Thymus (tissue), 11 donors: ENCODE measurements around the gene SPAG17. TPM values are rescaled to one million over a fixed set of nuclear protein-coding genes. Genes with fewer than 3 reads are reported as not detected.
"Not testable (repeated sequence)": the region's sequence is repeated elsewhere in the genome, so short reads cannot be mapped to it uniquely, and the experiment has no call there.

Source experiments
- DNase-seq, 9 donors: peaks; one replicate each; pipeline ENCODE4 v3.0.0-alpha.2; 2013; ENCODE audit warnings: low spot score in 9 of 9, low read depth in 6 of 9, missing footprints in 1 of 9
- H3K27ac ChIP-seq, 2 donors: one replicate each; pipeline ENCODE4 v1.5.1; 2013; ENCODE audit warnings: control low read depth in 1 of 2, low read depth in 1 of 2, low read length in 1 of 2, mild to moderate bottlenecking in 1 of 2, moderate library complexity in 1 of 2
- H3K27me3 ChIP-seq, 2 donors: one replicate each; pipeline ENCODE4 v1.5.1; 2013; ENCODE audit warnings: low read length in 1 of 2; ENCODE audit not compliant: control insufficient read depth in 2 of 2, insufficient read depth in 1 of 2
- H3K36me3 ChIP-seq, 2 donors: one replicate each; pipeline ENCODE4 v1.5.1; 2013; ENCODE audit warnings: low read length in 1 of 2, mild to moderate bottlenecking in 1 of 2, moderate library complexity in 1 of 2; ENCODE audit not compliant: control insufficient read depth in 2 of 2, insufficient read depth in 2 of 2
- H3K4me1 ChIP-seq, 2 donors: one replicate each; pipeline ENCODE4 v1.5.1; 2013; ENCODE audit warnings: low read length in 2 of 2; ENCODE audit not compliant: control insufficient read depth in 2 of 2, insufficient read depth in 2 of 2
- H3K4me3 ChIP-seq, 2 donors: one replicate each; pipeline ENCODE4 v1.5.1; 2013; ENCODE audit warnings: low read length in 2 of 2, control low read depth in 1 of 2, mild to moderate bottlenecking in 1 of 2
- H3K9me3 ChIP-seq, 2 donors: one replicate each; pipeline ENCODE4 v1.5.1; 2013; ENCODE audit warnings: low read length in 1 of 2, mild to moderate bottlenecking in 1 of 2; ENCODE audit not compliant: control insufficient read depth in 2 of 2, insufficient read depth in 1 of 2
- WGBS: extraction: QIAGEN DNeasy Blood & Tissue Kit; methylation state at CpG from one replicate; pipeline ENCODE4 v1.1.7; 2013; 5-methylcytosine and 5-hydroxymethylcytosine counted together
- polyA plus RNA-seq: library from polyadenylated mRNA; stranded (reverse); fragments of 200-250 nt; gene quantifications from one replicate; pipeline ENCODE4 v1.2.3, GENCODE V29; 2013
- total RNA-seq: library from RNA; stranded (reverse); fragments of 120-200 nt; gene quantifications from one replicate; pipeline ENCODE4 v1.2.4, GENCODE V29; 2013
- donor health status: healthy.

SPAG17 gene
- total and polyA plus RNA-seq, 2 donors = 0.33 to 0.50 TPM

- Histone ChIP-seq H3K27ac (peak overlapping the region; percentile 62 to 91), H3K27me3 (no peaks in the 10 kb centered on the region), H3K36me3 (no peaks in the 10 kb centered on the region), H3K4me3 (peak overlapping the region; percentile 83 to 96), H3K4me1 (peaks cover 13 to 14% of the 10 kb centered on the region in 2 donors), H3K9me3 (no peaks in the 10 kb centered on the region)
- under 1% methylated on average over 24 of the region's 24 CpGs for WGBS
- DNase-seq = peak in 7 of 9 donors; percentile 2 to 56 (median 8)
Observed at GRCh38 chr1:117928881-117929342, 256.1 kb downstream of the SPAG17 start.

- DNase-seq = no peak
- Histone ChIP-seq H3K36me3 (no peaks in the 10 kb centered on the region), H3K4me3 (no peak overlapping the region), H3K27me3 (no peaks in the 10 kb centered on the region), H3K27ac (no peak overlapping the region), H3K4me1 (peaks cover 12 to 14% of the 10 kb centered on the region in 2 donors), H3K9me3 (no peaks in the 10 kb centered on the region)
- 85% methylated on average over 3 of the region's 3 CpGs for WGBS
Observed at GRCh38 chr1:117925981-117926380, 259.0 kb downstream of the SPAG17 start.

- DNase-seq, H3K4me3 ChIP-seq, H3K4me1 ChIP-seq, H3K27ac ChIP-seq, H3K27me3 ChIP-seq, H3K9me3 ChIP-seq, H3K36me3 ChIP-seq: not testable (repeated sequence)
- 96% methylated on average over 7 of the region's 7 CpGs for WGBS
Observed at GRCh38 chr1:117922717-117923116, 262.3 kb downstream of the SPAG17 start.

GRCh38 chr1:117921991-117922390 lies 263.0 kb downstream of the SPAG17 start:
- Histone ChIP-seq H3K36me3 (peaks cover 0 to 7% of the 10 kb centered on the region in 2 donors), H3K27ac (no peak overlapping the region), H3K4me1 (no peaks in the 10 kb centered on the region), H3K9me3 (no peaks in the 10 kb centered on the region), H3K27me3 (no peaks in the 10 kb centered on the region), H3K4me3 (no peak overlapping the region)
- WGBS = 98% methylated on average over 2 of the region's 2 CpGs
- DNase-seq = no peak

- H3K4me3 ChIP-seq = no peak overlapping the region
- peaks cover 12% of the 10 kb centered on the region in 2 donors for H3K36me3 ChIP-seq
Observed at GRCh38 chr1:117919376-117919775, 265.7 kb downstream of the SPAG17 start.

GRCh38 chr1:117911051-117911450 lies 274.0 kb downstream of the SPAG17 start:
- Histone ChIP-seq H3K27ac (no peak overlapping the region), H3K4me1 (no peaks in the 10 kb centered on the region), H3K36me3 (peaks cover 24 to 31% of the 10 kb centered on the region in 2 donors)

More at GRCh38 chr1:117919376-117919775, 265.7 kb downstream of the SPAG17 start:
- Histone ChIP-seq H3K27me3 (no peaks in the 10 kb centered on the region), H3K4me1 (no peaks in the 10 kb centered on the region), H3K27ac (no peak overlapping the region), H3K9me3 (no peaks in the 10 kb centered on the region)
- no peak for DNase-seq

GRCh38 chr1:117905019-117905418 lies 280.0 kb downstream of the SPAG17 start:
- peaks cover 17 to 28% of the 10 kb centered on the region in 2 donors for H3K36me3 ChIP-seq
- no peak for DNase-seq
- H3K27ac ChIP-seq = no peak overlapping the region

More at GRCh38 chr1:117911051-117911450, 274.0 kb downstream of the SPAG17 start:
- Histone ChIP-seq H3K27me3 (no peaks in the 10 kb centered on the region), H3K9me3 (no peaks in the 10 kb centered on the region), H3K4me3 (no peak overlapping the region)
- DNase-seq = no peak

GRCh38 chr1:117904485-117904884 lies 280.5 kb downstream of the SPAG17 start:
- WGBS = 99% methylated on average over 3 of the region's 3 CpGs
- H3K4me1 ChIP-seq = no peaks in the 10 kb centered on the region
- H3K9me3 ChIP-seq = no peaks in the 10 kb centered on the region
- H3K36me3 ChIP-seq = peaks cover 17 to 28% of the 10 kb centered on the region in 2 donors
- H3K4me3 ChIP-seq = no peak overlapping the region
- no peak for DNase-seq
- no peaks in the 10 kb centered on the region for H3K27me3 ChIP-seq
- H3K27ac ChIP-seq = no peak overlapping the region

More at GRCh38 chr1:117905019-117905418, 280.0 kb downstream of the SPAG17 start:
- no peaks in the 10 kb centered on the region for H3K4me1 ChIP-seq
- H3K9me3 ChIP-seq = no peaks in the 10 kb centered on the region
- H3K4me3 ChIP-seq = no peak overlapping the region
- 97% methylated on average over 2 of the region's 2 CpGs for WGBS
- H3K27me3 ChIP-seq = no peaks in the 10 kb centered on the region
